GM10266 (cell line): ENCODE data around the gene FAM240A.
"Not testable (repeated sequence)": the region's sequence is repeated elsewhere in the genome, so short reads cannot be mapped to it uniquely, and the experiment has no call there.

Experiments used
- DNase-seq: peaks from one replicate; pipeline ENCODE4 v3.0.0; 2012; ENCODE audit errors: extremely low spot score
- TF ChIP-seq, protein P1 (sequence below): IDR thresholded peaks from 2 replicates; pipeline ENCODE4 v1.5.1; 2012; ENCODE audit warnings: mild to moderate bottlenecking, low read depth; ENCODE audit not compliant: control insufficient read depth, insufficient read depth; ENCODE audit errors: missing control alignments

Gene FAM240A

DNA sequence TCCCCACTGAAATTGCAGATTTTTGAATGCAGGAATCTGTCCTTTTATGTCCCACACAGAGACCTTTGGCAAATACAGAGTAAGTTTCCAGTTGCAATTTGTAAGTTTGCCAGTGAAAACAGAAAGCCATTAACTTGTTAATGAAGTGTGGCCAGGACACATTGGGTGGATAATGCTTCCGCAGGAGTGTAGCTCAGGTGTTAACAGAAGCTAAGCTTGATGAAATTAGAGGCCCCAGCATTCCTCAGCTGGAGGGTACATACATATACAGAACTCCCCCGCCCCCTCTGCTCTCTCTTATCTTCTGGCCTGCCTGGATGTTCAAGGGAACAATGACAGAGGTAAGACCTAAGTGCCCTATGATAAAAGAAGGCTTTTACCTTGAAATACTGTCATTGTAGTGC lies 38.1 kb upstream of the FAM240A start:
- DNase-seq = no peak
- TF ChIP-seq, protein P1, sequence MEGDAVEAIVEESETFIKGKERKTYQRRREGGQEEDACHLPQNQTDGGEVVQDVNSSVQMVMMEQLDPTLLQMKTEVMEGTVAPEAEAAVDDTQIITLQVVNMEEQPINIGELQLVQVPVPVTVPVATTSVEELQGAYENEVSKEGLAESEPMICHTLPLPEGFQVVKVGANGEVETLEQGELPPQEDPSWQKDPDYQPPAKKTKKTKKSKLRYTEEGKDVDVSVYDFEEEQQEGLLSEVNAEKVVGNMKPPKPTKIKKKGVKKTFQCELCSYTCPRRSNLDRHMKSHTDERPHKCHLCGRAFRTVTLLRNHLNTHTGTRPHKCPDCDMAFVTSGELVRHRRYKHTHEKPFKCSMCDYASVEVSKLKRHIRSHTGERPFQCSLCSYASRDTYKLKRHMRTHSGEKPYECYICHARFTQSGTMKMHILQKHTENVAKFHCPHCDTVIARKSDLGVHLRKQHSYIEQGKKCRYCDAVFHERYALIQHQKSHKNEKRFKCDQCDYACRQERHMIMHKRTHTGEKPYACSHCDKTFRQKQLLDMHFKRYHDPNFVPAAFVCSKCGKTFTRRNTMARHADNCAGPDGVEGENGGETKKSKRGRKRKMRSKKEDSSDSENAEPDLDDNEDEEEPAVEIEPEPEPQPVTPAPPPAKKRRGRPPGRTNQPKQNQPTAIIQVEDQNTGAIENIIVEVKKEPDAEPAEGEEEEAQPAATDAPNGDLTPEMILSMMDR = no peak

GRCh38 chr3:46574881-46575576 lies 37.3 kb upstream of the FAM240A start:
- TF ChIP-seq, protein P1 = no peak
- no peak for DNase-seq

DNA sequence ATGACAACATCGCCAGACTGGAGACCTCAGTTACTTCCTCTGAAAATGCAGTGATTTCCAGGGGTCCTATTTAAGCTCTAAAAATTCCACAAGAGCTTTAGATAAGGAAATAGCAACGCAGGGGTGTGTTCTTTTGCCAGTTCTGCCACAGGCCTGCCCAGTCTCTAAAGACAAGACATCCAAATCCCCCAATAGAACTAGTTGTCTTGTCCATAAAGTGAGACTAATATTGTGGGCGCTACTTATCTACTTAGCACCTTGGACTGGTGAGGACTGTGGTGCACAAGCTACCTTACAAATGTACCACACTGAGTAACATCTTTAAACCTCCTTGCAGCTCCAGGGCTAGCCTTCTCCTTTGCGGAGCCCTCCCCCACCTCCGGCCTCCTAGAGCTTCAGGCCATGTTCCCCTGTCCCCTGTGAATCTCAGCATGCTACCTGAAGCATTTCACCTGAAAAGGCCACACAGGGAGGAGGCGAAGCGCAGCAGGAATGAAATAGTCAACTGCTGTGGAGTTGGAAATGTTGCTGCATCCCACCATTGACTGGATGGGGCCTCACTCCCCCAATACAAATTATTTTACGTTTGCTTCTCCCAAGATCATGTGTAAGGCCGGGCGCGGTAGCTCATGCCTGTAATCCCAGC lies 36.6 kb upstream of the FAM240A start:
- no peak for DNase-seq
- TF ChIP-seq, protein P1 = no peak

DNA sequence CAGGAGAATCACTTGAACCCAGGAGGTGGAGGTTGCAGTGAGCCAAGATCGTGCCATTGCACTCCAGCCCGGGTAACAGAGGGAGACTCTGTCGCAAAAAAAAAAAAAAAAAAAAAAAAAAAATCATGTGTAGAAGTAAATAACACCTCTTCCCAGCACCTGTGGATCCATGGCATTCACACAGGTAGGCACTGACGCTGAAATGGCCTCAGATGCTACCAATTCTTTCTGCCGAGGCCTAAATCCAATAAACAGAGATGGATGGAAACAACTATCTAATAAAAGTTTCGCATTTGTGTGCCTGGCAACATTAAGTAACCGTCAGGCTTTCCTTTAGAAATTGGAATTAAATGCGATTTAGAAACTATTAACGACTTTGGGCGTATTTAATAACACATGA lies 35.9 kb upstream of the FAM240A start:
- no peak for DNase-seq
- TF ChIP-seq, protein P1 = no peak

DNA sequence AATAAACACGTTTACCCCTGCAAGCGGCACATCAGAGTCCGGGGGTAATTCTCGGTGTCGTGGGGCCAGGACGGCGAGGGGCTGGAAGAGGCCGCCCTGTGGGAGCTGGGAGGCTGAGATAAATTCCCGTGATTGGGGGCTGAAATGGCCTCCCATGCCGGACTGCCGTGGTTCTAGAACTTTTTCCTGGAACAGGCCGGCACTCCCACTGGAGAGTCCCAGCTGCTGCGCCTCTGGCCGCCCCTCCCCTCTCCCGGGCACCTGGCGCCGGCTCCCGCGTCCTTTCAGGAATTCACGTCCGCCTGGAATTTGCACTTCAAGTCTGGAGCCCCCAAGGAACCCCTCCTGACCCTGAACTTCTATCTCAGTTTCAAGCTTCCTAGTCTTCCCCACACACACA lies 35.4 kb upstream of the FAM240A start:
- TF ChIP-seq, protein P1 = no peak

DNA sequence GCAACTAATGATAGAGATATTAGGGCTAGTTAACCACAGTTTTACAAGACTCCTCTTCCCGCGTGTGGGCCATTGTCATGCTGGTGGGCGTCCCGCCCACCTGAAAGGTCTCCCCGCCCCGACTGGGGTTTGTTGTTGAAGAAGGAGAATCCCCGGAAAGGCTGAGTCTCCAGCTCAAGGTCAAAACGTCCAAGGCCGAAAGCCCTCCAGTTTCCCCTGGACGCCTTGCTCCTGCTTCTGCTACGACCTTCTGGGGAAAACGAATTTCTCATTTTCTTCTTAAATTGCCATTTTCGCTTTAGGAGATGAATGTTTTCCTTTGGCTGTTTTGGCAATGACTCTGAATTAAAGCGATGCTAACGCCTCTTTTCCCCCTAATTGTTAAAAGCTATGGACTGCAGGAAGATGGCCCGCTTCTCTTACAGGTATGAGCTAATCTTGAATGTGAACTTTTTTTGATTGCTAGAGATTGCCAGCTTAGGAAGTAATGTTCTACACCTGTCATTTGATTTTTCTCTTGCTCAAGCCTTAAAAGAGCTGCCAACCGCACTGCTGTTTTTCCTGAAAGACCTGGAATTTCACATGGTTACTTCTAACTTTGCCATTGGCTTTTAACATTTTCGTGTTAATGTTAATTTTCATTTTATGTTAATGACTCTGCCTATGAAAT lies 34.6 kb upstream of the FAM240A start:
- DNase-seq = not testable (repeated sequence)

More for the DNA sequence above, 35.4 kb upstream of the FAM240A start:
- DNase-seq = no peak

- TF ChIP-seq, protein P1 = no peak
- DNase-seq = no peak
Measured at GRCh38 chr3:46578973-46579755, 33.2 kb upstream of the FAM240A start.
